Mammary epithelial cell (primary cell): ENCODE data around the gene FUT2.
A peak's percentile ranks its signal among the peaks of the same experiment; 100 is the strongest.

ENCODE experiments used
- CTCF ChIP-seq, 2 donors: IDR thresholded peaks in 1 of 2; conservative IDR thresholded peaks in 1 of 2; 2 replicates each; pipeline ENCODE4 v1.5.1; 2011 to 2012; ENCODE audit warnings: inconsistent platforms in 2 of 2, low read length in 2 of 2, mild to moderate bottlenecking in 2 of 2, control low read depth in 1 of 2, low read depth in 1 of 2; ENCODE audit not compliant: insufficient read depth in 1 of 2; ENCODE audit errors: extremely low read depth in 1 of 2
- EZH2 ChIP-seq: IDR thresholded peaks from 2 replicates; pipeline ENCODE4 v1.6.1; 2012; ENCODE audit warnings: low read length, inconsistent platforms, borderline replicate concordance

- peak in 1 of 2 donors; percentile 5 for TF ChIP-seq CTCF (conservative IDR thresholded peaks at IDR 0.05 in 1 of 2, IDR thresholded peaks at IDR 0.05 in 1 of 2; ENCODE audit: extremely low read depth in 1 of 2, insufficient read depth in 1 of 2, low read depth in 1 of 2, low read length in 2 of 2)
- no peak for TF ChIP-seq EZH2
Measured at GRCh38 chr19:48752496-48753365, 57.0 kb downstream of the FUT2 start, which contains the start of gene FUT1.
